Dermis blood vessel endothelial cell (primary cell): ENCODE results near the gene TIMELESS. TPM values are rescaled to one million over a fixed set of nuclear protein-coding genes. Genes with fewer than 3 reads are reported as not detected.

Source experiments
- total RNA-seq: library from RNA; depleted of rRNA; stranded (reverse); fragments of >200 nt; gene quantifications from 2 replicates; pipeline ENCODE4 v1.2.3, GENCODE V29; 2014

Gene TIMELESS
- total RNA-seq, 1 donor from 2014 or later: 8.8 TPM

Other genes with a start within 250 kb of the TIMELESS start
- 102 and 119 TPM in 2 replicates for gene RNF41, start 227.5 kb downstream of the TIMELESS start, total RNA-seq
- gene NABP2, start 225.1 kb downstream of the TIMELESS start, total RNA-seq: 24.8 and 32.9 TPM in 2 replicates
- gene SLC39A5, start 219.4 kb downstream of the TIMELESS start, total RNA-seq: not detected in 2 replicates
- 23.0 and 31.5 TPM in 2 replicates for gene ANKRD52, start 191.0 kb downstream of the TIMELESS start, total RNA-seq
- 8.4 and 10.0 TPM in 2 replicates for gene COQ10A, start 182.5 kb downstream of the TIMELESS start, total RNA-seq
- gene CS, start 149.1 kb downstream of the TIMELESS start, total RNA-seq: 67.0 and 267 TPM in 2 replicates
- gene CNPY2, start 133.4 kb downstream of the TIMELESS start, total RNA-seq: 80.0 and 94.8 TPM in 2 replicates
- gene PAN2, start 115.4 kb downstream of the TIMELESS start, total RNA-seq: 16.8 and 24.2 TPM in 2 replicates
- 0.23 and 0.34 TPM in 2 replicates for gene IL23A, start 110.5 kb downstream of the TIMELESS start, total RNA-seq
- gene STAT2, start 89.3 kb downstream of the TIMELESS start, total RNA-seq: 72.7 and 95.0 TPM in 2 replicates
- not detected in 2 replicates for gene APOF, start 86.6 kb downstream of the TIMELESS start, total RNA-seq
- not detected in 2 replicates for gene MIP, start 5.2 kb upstream of the TIMELESS start, total RNA-seq
- 1.6 and 2.4 TPM in 2 replicates for gene SPRYD4, start 19.2 kb upstream of the TIMELESS start, total RNA-seq
- 0.28 and 0.51 TPM in 2 replicates for gene GLS2, start 38.7 kb upstream of the TIMELESS start, total RNA-seq
- gene RBMS2, start 72.4 kb upstream of the TIMELESS start, total RNA-seq: 37.9 and 76.6 TPM in 2 replicates
- gene BAZ2A, start 180.9 kb upstream of the TIMELESS start, total RNA-seq: 23.5 and 40.9 TPM in 2 replicates
- 402 and 579 TPM in 2 replicates for gene ATP5F1B, start 196.6 kb upstream of the TIMELESS start, total RNA-seq
- 54.1 and 116 TPM in 2 replicates for gene PTGES3, start 238.9 kb upstream of the TIMELESS start, total RNA-seq